ENCODE measurements around the gene PCAT6. TPM values are rescaled to one million over a fixed set of nuclear protein-coding genes. Genes with fewer than 3 reads are reported as not detected.
A peak's percentile ranks its signal among the peaks of the same experiment; 100 is the strongest.

Gene PCAT6
- total RNA-seq, 1 experiment from 2014 or later: 4.8 TPM

- Histone ChIP-seq H3K18ac (ENCODE audit: insufficient read length, low read depth, low read length) (no peak overlapping the region), H3K27ac (ENCODE audit: insufficient read length, low read depth, low read length) (no peak overlapping the region), H2AFZ (ENCODE audit: low read length) (no peak overlapping the region), H3K79me2 (ENCODE audit: insufficient read depth, low read length) (no peaks in the 10 kb centered on the region), H3K79me1 (ENCODE audit: insufficient read depth, low read depth, low read length, poor library complexity, severe bottlenecking) (no peaks in the 10 kb centered on the region), H4K8ac (replicated peaks; ENCODE audit: insufficient read length, low read depth, low read length) (no peak overlapping the region), H2BK120ac (ENCODE audit: low read depth, low read length, poor library complexity, severe bottlenecking) (no peak overlapping the region), H2BK20ac (ENCODE audit: low read depth, low read length, poor library complexity, severe bottlenecking) (no peak overlapping the region), H3T11ph (ENCODE audit: low read length) (no peak overlapping the region), H3K9me3 (ENCODE audit: control insufficient read depth, low read depth, low read length) (no peaks in the 10 kb centered on the region), H3K4ac (ENCODE audit: low read depth, low read length) (no peak overlapping the region), H4K5ac (ENCODE audit: insufficient read length, low read depth, low read length) (no peak overlapping the region), H3K4me1 (ENCODE audit: insufficient read depth, low read length) (no peaks in the 10 kb centered on the region), H2BK5ac (ENCODE audit: insufficient read length, low read length) (no peak overlapping the region), H3K23ac (ENCODE audit: insufficient read length, low read depth, low read length) (no peak overlapping the region), H3K14ac (ENCODE audit: insufficient read depth, low read length) (no peak overlapping the region), H3K23me2 (ENCODE audit: insufficient read length, low read depth, low read length, poor library complexity, severe bottlenecking) (no peaks in the 10 kb centered on the region), H4K91ac (ENCODE audit: insufficient read length, low read depth, low read length) (peak overlapping the region; percentile 35), H3K9ac (ENCODE audit: extremely low read depth, insufficient read length, low read length) (no peak overlapping the region), H3K27me3 (ENCODE audit: insufficient read depth, low read length) (no peaks in the 10 kb centered on the region), H3K4me2 (ENCODE audit: insufficient read depth, insufficient read length, low read length) (no peak overlapping the region), H2BK12ac (ENCODE audit: insufficient read length, low read depth, low read length) (no peak overlapping the region), H2AK5ac (ENCODE audit: insufficient read length, low read length) (no peak overlapping the region), H3K56ac (ENCODE audit: insufficient read length, low read depth, low read length) (no peak overlapping the region), H4K20me1 (ENCODE audit: control insufficient read depth, insufficient read depth, insufficient read length) (no peaks in the 10 kb centered on the region), H2BK15ac (ENCODE audit: low read depth, low read length) (no peak overlapping the region)
- H3K27me3 Mint-ChIP-seq (ENCODE audit: low read depth): no peaks in the 10 kb centered on the region; the same call in none of the 2 replicates
- H3K36me3 Mint-ChIP-seq (ENCODE audit: insufficient read depth in 1 of 3, low read depth in 3 of 3): peaks cover 3 to 7% (median 4%) of the 10 kb centered on the region in 3 experiments; a peak in 3 of 7 replicates
- no peaks in the 10 kb centered on the region for H3K9me3 Mint-ChIP-seq
- H3K4me3 Mint-ChIP-seq: no peak overlapping the region
- no peak for TF ChIP-seq CTCF (conservative IDR thresholded peaks at IDR 0.05)
- WGBS (ENCODE audit: extremely low coverage, insufficient read length, low lambda C conversion rate): no CpG with 5 or more reads among the region's 6 CpGs
- H3K4me1 Mint-ChIP-seq: peaks cover 10 to 14% of the 10 kb centered on the region in 2 experiments
- DNase-seq: no peak
- no peak overlapping the region for H3K27ac Mint-ChIP-seq
Observed at GRCh38 chr1:202844935-202845334, 34.2 kb downstream of the PCAT6 start.
